HG02678 (cell line): ENCODE data around the gene PUS1.
"Not testable (repeated sequence)": the region's sequence is repeated elsewhere in the genome, so short reads cannot be mapped to it uniquely, and the experiment has no call there.

Experiments
- ATAC-seq: cut with Tn5 transposase; IDR thresholded peaks from one replicate; pipeline ENCODE4 v1.9.1; 2021; ENCODE audit warnings: mild to moderate bottlenecking, moderate library complexity; ENCODE audit not compliant: unreplicated experiment

Gene PUS1

GRCh38 chr12:131933387-131933786 is 4.3 kb downstream of the PUS1 start:
- ATAC-seq, result no peak

- no peak for ATAC-seq
These were observed 5.5 kb downstream of the PUS1 start for GRCh38 chr12:131934535-131934934.

GRCh38 chr12:131938082-131938481 is 9.0 kb downstream of the PUS1 start:
- no peak for ATAC-seq

GRCh38 chr12:131939007-131939406 is 9.9 kb downstream of the PUS1 start:
- ATAC-seq, result no peak

GRCh38 chr12:131940141-131940547 is 11.1 kb downstream of the PUS1 start:
- ATAC-seq, result no peak

- no peak for ATAC-seq
These were observed 12.3 kb downstream of the PUS1 start for GRCh38 chr12:131941116-131941986.

GRCh38 chr12:131941987-131942341 is 12.9 kb downstream of the PUS1 start:
- no peak for ATAC-seq

- no peak for ATAC-seq
These were observed 13.6 kb downstream of the PUS1 start for GRCh38 chr12:131942671-131943070.

- ATAC-seq, result no peak
These were observed 14.3 kb downstream of the PUS1 start for GRCh38 chr12:131943389-131943788.

- ATAC-seq, result no peak
These were observed 14.8 kb downstream of the PUS1 start for GRCh38 chr12:131943876-131944275.

GRCh38 chr12:131944601-131945251 is 15.7 kb downstream of the PUS1 start:
- no peak for ATAC-seq

- ATAC-seq, result no peak
These were observed 17.7 kb downstream of the PUS1 start for GRCh38 chr12:131946757-131947156.

GRCh38 chr12:131947482-131948027 is 18.5 kb downstream of the PUS1 start:
- ATAC-seq, result no peak

- ATAC-seq, result no peak
These were observed 19.2 kb downstream of the PUS1 start for GRCh38 chr12:131948166-131948712.

GRCh38 chr12:131948713-131949430 is 19.8 kb downstream of the PUS1 start:
- not testable (repeated sequence) for ATAC-seq

GRCh38 chr12:131949431-131950181 is 20.5 kb downstream of the PUS1 start, which contains the start of gene EP400:
TSS of gene EP400 (plus strand) at chr12:131949942. CDS start at chr12:131960620, 10,678 bp downstream.
- peak; percentile 89 for ATAC-seq

GRCh38 chr12:131950182-131950913 is 21.3 kb downstream of the PUS1 start:
- peak; percentile 26 for ATAC-seq

GRCh38 chr12:131953810-131954209 is 24.7 kb downstream of the PUS1 start:
- ATAC-seq, result not testable (repeated sequence)

GRCh38 chr12:131954460-131954859 is 25.4 kb downstream of the PUS1 start:
- not testable (repeated sequence) for ATAC-seq
